CD4-positive, CD25-positive, alpha-beta regulatory T cell (primary cell): ENCODE data around the gene TLL2. TPM values are rescaled to one million over a fixed set of nuclear protein-coding genes. Genes with fewer than 3 reads are reported as not detected.

ENCODE experiments used
- ATAC-seq, 2 donors: fragments of 150-1000 bp; cut with Tn5 transposase; one replicate each; pipeline ENCODE4 v1.10.0; 2021; ENCODE audit warnings: low read depth in 2 of 2, moderate number of reproducible peaks in 2 of 2, moderate library complexity in 1 of 2
- DNase-seq, 3 donors: peaks; one replicate each; pipeline versions ENCODE4 v3.0.0 to v3.0.0-alpha.2; 2012 to 2022; ENCODE audit warnings: mixed read lengths in 1 of 3
- H3K27ac ChIP-seq: one replicate; pipeline ENCODE4 v1.7.0; 2013; ENCODE audit warnings: mild to moderate bottlenecking, low read length; ENCODE audit not compliant: insufficient read depth, poor library complexity, severe bottlenecking
- H3K27me3 ChIP-seq: one replicate; pipeline ENCODE4 v1.7.0; 2013; ENCODE audit warnings: low read length; ENCODE audit not compliant: control insufficient read depth, insufficient read depth
- H3K36me3 ChIP-seq: one replicate; pipeline ENCODE4 v1.7.0; 2013; ENCODE audit warnings: mild to moderate bottlenecking, low read length, moderate library complexity; ENCODE audit not compliant: control insufficient read depth, insufficient read depth
- H3K4me1 ChIP-seq: 2 replicates; pipeline ENCODE4 v1.7.0; 2013; ENCODE audit warnings: mild to moderate bottlenecking, low read length; ENCODE audit not compliant: insufficient read depth, control insufficient read depth, poor library complexity, severe bottlenecking
- H3K4me3 ChIP-seq: one replicate; pipeline ENCODE4 v1.7.0; 2013; ENCODE audit warnings: low read depth, mild to moderate bottlenecking, low read length, moderate library complexity
- H3K9me3 ChIP-seq, 2 experiments: 1 replicate in 1 of 2; 2 replicates in 1 of 2; pipeline ENCODE4 v1.7.0; 2013; ENCODE audit warnings: low read length in 2 of 2, mild to moderate bottlenecking in 1 of 2, moderate library complexity in 1 of 2; ENCODE audit not compliant: control insufficient read depth in 2 of 2
- H3K27ac Mint-ChIP-seq, 3 donors: one replicate each; pipeline ENCODE4 v1.8.0; 2020 to 2022; ENCODE audit warnings: mild to moderate bottlenecking in 3 of 3, mixed read lengths in 3 of 3, moderate library complexity in 2 of 3
- H3K27me3 Mint-ChIP-seq: one replicate; pipeline ENCODE4 v1.8.0; 2022; ENCODE audit warnings: mild to moderate bottlenecking, mixed read lengths
- H3K36me3 Mint-ChIP-seq: one replicate; pipeline ENCODE4 v1.8.0; 2020; ENCODE audit warnings: mixed read lengths
- H3K4me1 Mint-ChIP-seq, 4 donors: one replicate each; pipeline ENCODE4 v1.8.0; 2020 to 2022; ENCODE audit warnings: mixed read lengths in 4 of 4, mild to moderate bottlenecking in 1 of 4
- H3K4me3 Mint-ChIP-seq, 4 donors: one replicate each; pipeline ENCODE4 v1.8.0; 2020 to 2022; ENCODE audit warnings: mild to moderate bottlenecking in 4 of 4, mixed read lengths in 4 of 4, moderate library complexity in 3 of 4
- H3K9me3 Mint-ChIP-seq, 7 donors: one replicate each; pipeline ENCODE4 v1.8.0; 2020 to 2022; ENCODE audit warnings: mixed read lengths in 7 of 7, mild to moderate bottlenecking in 3 of 7, moderate library complexity in 2 of 7
- polyA plus RNA-seq, 4 donors: library from polyadenylated mRNA; unstranded; fragments of 300-500 nt; fragmentation: Illumina TruSeq; gene quantifications; one replicate each; pipeline ENCODE4 v1.2.3, GENCODE V29; 2021
- total RNA-seq: library from RNA; stranded (reverse); gene quantifications from one replicate; pipeline ENCODE4 v1.2.3, GENCODE V29; 2022

Gene TLL2
- total and polyA plus RNA-seq, 5 donors from 2014 or later = not detected

DNA sequence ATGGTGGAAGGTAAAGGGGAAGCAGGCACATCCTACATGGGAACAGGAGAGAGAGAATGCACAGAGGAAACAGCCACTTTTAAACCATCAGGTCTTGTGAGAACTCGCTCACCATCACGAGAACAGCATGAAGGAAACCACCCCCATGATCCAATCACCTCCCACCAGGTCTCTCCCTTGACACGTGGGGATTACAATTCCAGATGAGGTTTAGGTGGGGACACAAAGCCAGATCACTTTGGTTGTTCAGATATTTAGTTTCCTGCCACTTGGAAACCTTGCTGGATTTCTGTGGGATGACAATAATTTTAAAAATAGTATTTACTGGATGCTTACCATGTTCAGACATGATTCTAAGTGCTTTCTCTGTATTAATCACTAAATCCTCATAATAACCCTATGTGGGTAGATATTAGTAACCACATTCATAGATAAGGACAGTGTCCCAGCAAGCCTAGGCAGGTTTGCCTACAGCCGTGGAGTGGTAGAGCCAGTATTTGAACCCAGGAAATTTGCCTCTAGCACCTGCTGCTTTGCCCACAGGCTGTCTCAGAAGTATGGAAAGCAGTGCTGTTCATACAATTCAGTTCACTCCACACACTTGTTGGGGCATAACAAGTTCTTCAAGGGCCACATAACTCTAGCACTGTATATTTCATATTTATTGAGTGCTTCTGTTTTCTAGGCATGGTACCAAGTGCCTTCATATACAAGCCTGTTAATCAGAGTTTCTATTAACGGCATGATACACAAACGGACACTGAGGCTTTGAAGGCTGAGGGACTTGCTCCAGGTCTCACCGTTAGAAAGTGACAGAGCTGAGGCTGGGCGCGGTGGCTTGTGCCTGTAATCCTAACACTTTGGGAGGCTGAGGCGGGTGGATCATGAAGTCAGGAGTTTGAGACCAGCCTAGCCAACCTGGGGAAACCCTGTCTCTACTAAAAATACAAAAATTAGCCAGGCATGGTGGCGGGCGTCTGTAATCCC, 8.3 kb downstream of the TLL2 start:
- peaks cover 14% of the 10 kb centered on the region for H3K27me3 Mint-ChIP-seq
- no peaks in the 10 kb centered on the region for H3K9me3 ChIP-seq
- no peaks in the 10 kb centered on the region for H3K36me3 Mint-ChIP-seq
- H3K4me1 Mint-ChIP-seq = peaks cover 0 to 3% (median 0%) of the 10 kb centered on the region in 4 donors
- ATAC-seq = no peak
- H3K4me1 ChIP-seq = no peaks in the 10 kb centered on the region
- H3K27ac Mint-ChIP-seq = no peak overlapping the region
- no peak overlapping the region for H3K27ac ChIP-seq
- no peaks in the 10 kb centered on the region for H3K9me3 Mint-ChIP-seq
- no peak overlapping the region for H3K4me3 Mint-ChIP-seq
- H3K36me3 ChIP-seq = no peaks in the 10 kb centered on the region
- no peak overlapping the region for H3K4me3 ChIP-seq
- DNase-seq = no peak
- H3K27me3 ChIP-seq = peaks cover 7% of the 10 kb centered on the region

DNA sequence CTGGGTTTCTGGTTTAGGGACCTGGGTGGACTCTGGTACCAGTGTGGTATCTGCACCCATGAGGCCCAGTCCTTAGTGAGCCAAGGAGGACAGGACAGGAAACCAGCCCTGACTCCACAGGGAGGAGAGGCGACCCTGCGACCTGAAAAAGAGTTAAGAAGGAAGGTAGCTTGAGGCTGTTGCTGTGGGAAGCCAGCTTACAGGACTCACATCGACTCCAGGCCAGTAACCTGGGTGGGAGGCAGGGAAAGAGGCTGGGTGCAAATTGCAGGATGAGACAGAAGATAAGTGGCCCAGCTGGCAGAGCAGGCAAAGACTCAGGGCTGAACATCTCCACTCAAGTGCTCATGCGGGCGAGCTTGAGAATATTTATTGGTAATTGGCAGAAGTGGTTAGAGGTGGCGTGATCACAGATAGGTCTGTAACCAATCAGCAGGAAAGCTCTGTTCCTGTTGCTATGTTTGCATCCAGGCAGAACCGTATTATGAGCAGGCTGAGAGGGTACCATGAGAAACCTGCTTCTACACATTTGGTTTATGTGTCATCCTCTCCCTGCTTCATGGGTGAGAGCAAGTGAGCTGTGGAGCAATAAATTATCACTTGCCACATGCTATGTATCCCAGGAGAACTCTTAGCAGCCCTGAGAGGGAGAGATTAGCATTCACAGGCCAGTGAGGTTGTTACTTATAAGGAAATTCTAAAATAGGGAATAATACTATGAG, 11.0 kb downstream of the TLL2 start:
- Histone ChIP-seq H3K4me1 (no peaks in the 10 kb centered on the region), H3K36me3 (no peaks in the 10 kb centered on the region), H3K4me3 (no peak overlapping the region), H3K27ac (no peak overlapping the region), H3K27me3 (peaks cover 7% of the 10 kb centered on the region), H3K9me3 (no peaks in the 10 kb centered on the region)
- Mint-ChIP-seq H3K36me3 (no peaks in the 10 kb centered on the region), H3K27ac (no peak overlapping the region), H3K9me3 (no peaks in the 10 kb centered on the region), H3K27me3 (peaks cover 5% of the 10 kb centered on the region), H3K4me3 (no peak overlapping the region), H3K4me1 (no peaks in the 10 kb centered on the region)
- DNase-seq (no peak), ATAC-seq (no peak)

GRCh38 chr10:96501985-96502384, 11.7 kb downstream of the TLL2 start:
- no peak overlapping the region for H3K27ac ChIP-seq
- Mint-ChIP-seq H3K27ac (no peak overlapping the region), H3K4me3 (no peak overlapping the region), H3K36me3 (no peaks in the 10 kb centered on the region), H3K9me3 (no peaks in the 10 kb centered on the region), H3K27me3 (peaks cover 5% of the 10 kb centered on the region), H3K4me1 (no peaks in the 10 kb centered on the region)
- H3K4me1 ChIP-seq = no peaks in the 10 kb centered on the region
- no peaks in the 10 kb centered on the region for H3K36me3 ChIP-seq
- no peak overlapping the region for H3K4me3 ChIP-seq
- ATAC-seq (no peak), DNase-seq (no peak)
- H3K9me3 ChIP-seq = no peaks in the 10 kb centered on the region
- H3K27me3 ChIP-seq = peaks cover 7% of the 10 kb centered on the region

- Mint-ChIP-seq H3K9me3 (no peaks in the 10 kb centered on the region), H3K27ac (no peak overlapping the region)
Observed at GRCh38 chr10:96500519-96500918, 13.2 kb downstream of the TLL2 start.

DNA sequence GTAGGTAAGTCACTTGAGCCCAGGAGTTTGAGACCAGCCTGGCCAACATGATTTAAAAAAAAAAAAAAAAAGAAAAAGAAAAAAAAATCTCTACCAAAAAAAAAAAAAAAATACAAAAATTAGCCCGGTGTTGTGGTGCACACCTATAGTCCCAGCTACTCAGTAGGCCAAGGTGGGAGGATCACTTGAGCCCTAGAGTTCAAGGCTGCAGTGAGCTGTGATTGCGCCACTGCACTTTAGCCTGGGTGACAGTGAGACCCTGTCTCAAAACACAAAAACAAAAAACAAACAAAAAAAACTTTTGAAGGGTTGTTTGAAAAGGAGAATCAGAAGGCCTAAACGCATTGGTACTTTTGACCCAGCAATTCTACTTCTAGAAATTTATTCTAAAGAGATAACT, 13.7 kb downstream of the TLL2 start:
- ATAC-seq (no peak), DNase-seq (no peak)
- Mint-ChIP-seq H3K36me3 (no peaks in the 10 kb centered on the region), H3K4me1 (peaks cover 0 to 2% (median 0%) of the 10 kb centered on the region in 4 donors), H3K27me3 (peaks cover 11% of the 10 kb centered on the region), H3K9me3 (no peaks in the 10 kb centered on the region), H3K27ac (no peak overlapping the region), H3K4me3 (no peak overlapping the region)
- Histone ChIP-seq H3K4me3 (no peak overlapping the region), H3K27me3 (peaks cover 9% of the 10 kb centered on the region), H3K9me3 (no peaks in the 10 kb centered on the region), H3K36me3 (no peaks in the 10 kb centered on the region), H3K27ac (no peak overlapping the region), H3K4me1 (no peaks in the 10 kb centered on the region)

More at GRCh38 chr10:96500519-96500918, 13.2 kb downstream of the TLL2 start:
- no peak overlapping the region for H3K27ac ChIP-seq
- no peak overlapping the region for H3K4me3 ChIP-seq
- H3K36me3 ChIP-seq = no peaks in the 10 kb centered on the region
- no peaks in the 10 kb centered on the region for H3K9me3 ChIP-seq
- peaks cover 11% of the 10 kb centered on the region for H3K27me3 Mint-ChIP-seq
- ATAC-seq = no peak
- peaks cover 9% of the 10 kb centered on the region for H3K27me3 ChIP-seq
- H3K4me3 Mint-ChIP-seq = no peak overlapping the region
- no peaks in the 10 kb centered on the region for H3K36me3 Mint-ChIP-seq
- no peak for DNase-seq
- H3K4me1 Mint-ChIP-seq = peaks cover 0 to 2% (median 0%) of the 10 kb centered on the region in 4 donors
- H3K4me1 ChIP-seq = no peaks in the 10 kb centered on the region

DNA sequence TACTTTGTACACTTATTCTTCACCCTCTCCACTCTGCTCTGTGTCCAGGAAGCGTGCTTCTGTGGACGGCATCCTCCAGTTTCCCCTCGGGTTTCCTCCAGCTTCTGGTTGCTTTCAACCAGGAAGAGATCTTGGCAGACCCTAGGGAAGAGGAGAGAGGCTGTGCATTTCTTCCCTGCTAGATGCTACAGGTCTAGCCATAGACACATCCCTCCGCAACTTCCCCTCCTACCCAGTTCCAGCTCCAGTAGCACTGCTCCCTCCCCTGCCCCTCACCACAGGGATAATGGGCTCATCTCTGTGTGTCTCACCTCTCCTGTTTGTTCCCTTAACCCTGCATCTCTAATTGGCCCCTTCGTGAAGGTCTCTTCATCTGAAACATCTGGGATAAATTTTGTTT, 16.3 kb downstream of the TLL2 start:
- H3K27ac Mint-ChIP-seq = no peak overlapping the region
- ATAC-seq = no peak

DNA sequence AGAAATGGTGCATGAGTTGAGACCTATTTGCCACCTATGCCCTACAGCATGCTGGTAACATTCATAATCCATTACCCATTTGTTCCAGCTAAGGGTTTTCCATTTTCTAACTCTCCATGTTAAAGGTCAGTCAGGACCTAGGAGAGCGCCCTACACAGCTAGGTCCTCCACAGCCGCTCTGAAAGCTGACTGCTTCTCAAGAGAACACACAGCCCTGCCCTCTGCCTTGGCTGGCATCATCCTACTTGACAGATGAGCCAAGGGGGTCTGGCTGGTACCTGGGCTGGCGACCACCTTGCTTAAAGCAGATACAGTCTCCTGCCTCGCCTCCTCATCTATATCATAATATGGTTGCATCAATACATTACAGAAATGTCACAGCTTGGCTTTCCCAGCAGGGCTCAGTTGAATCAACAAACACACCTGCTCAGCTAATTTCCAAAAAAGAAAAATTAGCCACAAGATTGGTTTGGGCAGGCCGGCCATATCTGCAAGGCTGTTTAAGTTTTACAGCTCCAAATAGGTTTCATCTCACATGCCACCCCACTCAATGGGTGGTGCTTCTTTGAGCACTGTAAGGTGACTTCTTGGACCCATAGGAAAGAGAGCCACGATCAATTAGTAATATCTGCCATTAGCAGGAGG, 17.3 kb downstream of the TLL2 start:
- Mint-ChIP-seq H3K4me1 (peaks cover 0 to 2% (median 0%) of the 10 kb centered on the region in 4 donors), H3K9me3 (no peaks in the 10 kb centered on the region), H3K27me3 (peaks cover 11% of the 10 kb centered on the region), H3K27ac (no peak overlapping the region), H3K4me3 (no peak overlapping the region), H3K36me3 (no peaks in the 10 kb centered on the region)
- H3K9me3 ChIP-seq = no peaks in the 10 kb centered on the region
- no peaks in the 10 kb centered on the region for H3K4me1 ChIP-seq
- no peaks in the 10 kb centered on the region for H3K36me3 ChIP-seq
- DNase-seq (no peak), ATAC-seq (no peak)
- peaks cover 5% of the 10 kb centered on the region for H3K27me3 ChIP-seq
- no peak overlapping the region for H3K27ac ChIP-seq
- no peak overlapping the region for H3K4me3 ChIP-seq

More for the DNA sequence above, 16.3 kb downstream of the TLL2 start:
- peaks cover 9% of the 10 kb centered on the region for H3K27me3 ChIP-seq
- Mint-ChIP-seq H3K9me3 (no peaks in the 10 kb centered on the region), H3K4me1 (peaks cover 0 to 2% (median 0%) of the 10 kb centered on the region in 4 donors), H3K4me3 (no peak overlapping the region), H3K36me3 (no peaks in the 10 kb centered on the region), H3K27me3 (peaks cover 11% of the 10 kb centered on the region)
- H3K4me1 ChIP-seq = no peaks in the 10 kb centered on the region
- no peak overlapping the region for H3K4me3 ChIP-seq
- DNase-seq = no peak
- no peak overlapping the region for H3K27ac ChIP-seq
- no peaks in the 10 kb centered on the region for H3K36me3 ChIP-seq
- H3K9me3 ChIP-seq = no peaks in the 10 kb centered on the region
